GM21576 (cell line): ENCODE measurements around the gene ROBO1.

Experiments used
- ATAC-seq: cut with Tn5 transposase; IDR thresholded peaks from one replicate; pipeline ENCODE4 v1.9.1; 2021; ENCODE audit warnings: mild to moderate bottlenecking, moderate library complexity; ENCODE audit not compliant: unreplicated experiment

ROBO1 gene

DNA sequence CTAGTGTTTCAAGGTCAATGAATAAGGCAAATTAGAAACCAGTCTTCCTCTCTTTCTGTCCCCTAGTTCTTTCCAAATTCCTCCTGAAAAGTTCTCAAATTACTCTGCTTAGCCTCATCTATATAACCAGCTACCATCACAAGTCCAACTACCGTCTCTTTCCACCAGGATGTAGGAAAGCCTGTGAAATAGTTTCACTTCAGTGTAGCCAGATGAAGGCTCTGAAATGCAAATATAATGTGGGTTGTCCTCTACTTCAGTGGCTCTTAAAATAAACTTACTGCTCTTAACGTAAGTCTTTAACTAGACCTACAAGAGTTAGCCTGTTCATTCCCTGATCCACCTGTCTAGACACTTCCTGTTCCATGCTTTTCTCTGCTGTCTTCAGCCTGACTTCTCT lies 827.7 kb downstream of the ROBO1 start:
- no peak for ATAC-seq

DNA sequence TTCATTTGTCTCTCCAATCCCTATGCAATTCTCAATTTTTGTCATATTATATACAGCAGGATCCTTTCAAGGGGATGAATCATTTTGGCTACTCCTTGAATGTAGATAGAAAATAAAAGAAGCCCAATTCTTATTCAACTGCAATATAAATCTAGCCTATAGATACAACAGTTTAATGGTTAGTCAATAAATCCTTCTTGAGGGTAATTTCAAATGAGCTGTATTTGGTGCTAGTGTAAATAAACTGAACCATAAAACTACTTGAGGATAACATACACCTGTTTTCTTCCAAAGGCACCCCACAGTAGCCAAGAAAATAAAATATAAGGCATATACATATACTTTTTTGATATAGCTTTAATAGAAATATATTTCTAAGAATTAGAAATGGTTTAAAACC lies 830.3 kb downstream of the ROBO1 start:
- ATAC-seq, result no peak

DNA sequence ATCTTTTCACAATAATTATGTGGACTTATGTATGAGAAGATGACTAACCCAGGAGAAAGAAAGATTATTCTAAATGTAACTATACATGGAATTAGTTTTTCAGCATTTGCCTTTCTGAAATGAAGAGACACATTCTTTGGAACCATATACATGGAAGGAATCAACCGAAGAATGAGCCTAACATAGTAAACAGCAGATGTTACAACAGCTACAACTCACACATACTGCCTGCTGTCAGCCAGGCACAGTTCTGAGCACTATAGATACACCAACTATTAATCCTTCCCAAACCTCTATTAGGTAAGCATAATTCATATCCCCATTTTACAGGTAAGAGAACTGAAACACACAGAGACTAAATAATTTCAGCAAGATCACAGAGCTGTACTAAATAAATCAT lies 840.0 kb downstream of the ROBO1 start:
- no peak for ATAC-seq

- no peak for ATAC-seq
Measured at GRCh38 chr3:78926523-78926922, 841.3 kb downstream of the ROBO1 start.

- no peak for ATAC-seq
Measured at GRCh38 chr3:78924711-78925110, 843.1 kb downstream of the ROBO1 start.

- ATAC-seq, result peak; percentile 82
Measured at GRCh38 chr3:78919021-78919755, 848.6 kb downstream of the ROBO1 start.

GRCh38 chr3:78918361-78919020 lies 849.3 kb downstream of the ROBO1 start:
- ATAC-seq, result peak; percentile 35

GRCh38 chr3:78917536-78917935 lies 850.3 kb downstream of the ROBO1 start:
- no peak for ATAC-seq

GRCh38 chr3:78913711-78914110 lies 854.1 kb downstream of the ROBO1 start:
- ATAC-seq, result no peak

DNA sequence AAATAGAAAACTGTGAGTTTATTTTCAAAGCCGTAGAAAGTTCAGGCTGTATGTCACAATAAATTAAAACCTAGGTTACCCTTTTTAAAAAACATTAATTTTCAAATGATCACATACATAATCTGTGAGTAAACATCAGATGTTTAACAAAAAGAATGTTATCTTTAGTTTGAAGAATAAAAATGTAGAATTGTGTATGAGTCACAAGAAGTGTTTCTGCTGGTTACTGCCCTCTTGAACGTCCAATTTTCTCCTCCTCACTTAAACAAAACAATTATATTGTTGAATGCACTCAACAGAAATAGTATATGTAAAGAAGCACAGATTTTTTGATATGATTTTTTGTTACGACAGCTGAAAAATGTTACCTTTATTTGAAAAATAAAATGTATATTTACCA lies 855.1 kb downstream of the ROBO1 start:
- no peak for ATAC-seq

- no peak for ATAC-seq
Measured at GRCh38 chr3:78912259-78912658, 855.5 kb downstream of the ROBO1 start.

GRCh38 chr3:78911394-78911793 lies 856.4 kb downstream of the ROBO1 start:
- ATAC-seq, result no peak

- no peak for ATAC-seq
Measured at GRCh38 chr3:78908236-78908635, 859.6 kb downstream of the ROBO1 start.

DNA sequence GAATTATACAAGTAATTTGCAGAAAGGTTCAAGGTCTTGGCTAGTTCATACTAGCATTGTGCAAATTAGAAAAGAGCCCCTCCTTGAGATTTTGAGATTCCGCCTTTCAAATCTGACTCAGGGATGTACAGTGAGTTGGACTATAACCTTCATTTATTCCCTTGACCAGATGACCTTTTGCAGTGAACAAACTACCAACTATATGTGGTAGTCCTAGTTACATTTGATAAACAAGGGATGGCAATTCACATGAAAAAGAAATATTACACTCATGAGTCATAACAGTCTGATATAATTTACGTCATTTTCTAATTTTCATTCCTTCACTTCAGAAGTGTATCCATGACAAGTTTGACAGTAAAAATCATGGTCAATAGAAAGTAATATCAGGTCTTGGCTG lies 860.4 kb downstream of the ROBO1 start:
- ATAC-seq, result no peak

GRCh38 chr3:78906930-78907329 lies 860.9 kb downstream of the ROBO1 start:
- ATAC-seq, result no peak

- no peak for ATAC-seq
Measured at GRCh38 chr3:78906245-78906644, 861.6 kb downstream of the ROBO1 start.

DNA sequence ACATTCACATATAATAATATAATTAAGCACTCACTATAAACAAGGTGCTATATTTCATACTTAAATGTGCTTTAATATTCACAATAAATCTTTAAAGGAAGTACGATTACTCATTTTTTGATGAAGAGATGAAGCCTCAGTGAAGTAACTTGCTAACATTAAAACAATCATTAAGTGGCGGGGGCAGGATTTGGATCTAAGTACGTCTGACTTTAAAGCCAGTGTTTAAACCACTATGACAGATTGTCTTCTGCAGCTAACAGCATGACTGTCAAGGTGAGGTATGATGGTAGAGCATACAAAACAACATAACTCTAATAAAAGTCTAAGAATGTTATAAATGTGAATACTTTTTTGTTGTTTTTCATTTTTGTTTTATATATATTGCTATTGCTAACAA lies 862.1 kb downstream of the ROBO1 start:
- ATAC-seq, result no peak

DNA sequence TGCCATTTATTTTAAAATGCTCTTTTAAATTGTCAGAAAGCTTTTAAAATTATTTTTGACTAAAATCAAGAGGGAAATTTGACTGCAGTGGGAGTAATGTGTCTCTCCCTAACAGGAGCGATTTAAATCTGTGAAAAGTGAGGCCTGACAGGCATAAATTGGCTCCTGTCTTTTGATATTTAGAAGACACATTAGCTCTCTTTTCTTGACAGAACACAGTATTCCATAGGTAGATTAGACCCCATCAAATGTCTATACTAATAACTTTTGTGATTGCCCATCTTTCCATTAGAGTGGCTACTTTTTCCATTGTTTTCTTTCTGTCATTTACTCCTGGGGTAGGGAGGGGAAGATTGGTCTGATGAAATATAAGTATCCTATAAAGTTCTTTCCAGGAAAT lies 866.3 kb downstream of the ROBO1 start:
- no peak for ATAC-seq

DNA sequence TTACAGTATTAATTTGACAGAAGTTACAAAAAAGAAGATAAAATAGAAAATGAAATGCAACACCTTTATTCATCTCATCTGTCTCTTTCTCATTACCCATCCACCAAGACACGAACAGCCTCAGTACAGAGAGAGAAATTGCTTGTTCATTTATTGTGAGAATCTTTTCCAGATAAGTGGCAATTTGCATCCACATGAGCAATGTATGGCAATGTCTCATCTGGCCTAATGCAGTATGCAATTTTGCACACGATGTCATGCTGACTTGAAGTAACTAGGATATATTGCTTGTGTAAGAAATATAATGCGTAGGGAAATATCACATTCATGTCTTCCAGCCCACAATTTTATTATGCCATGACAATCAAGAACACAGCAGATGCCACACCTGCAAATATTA lies 866.9 kb downstream of the ROBO1 start:
- ATAC-seq, result no peak

DNA sequence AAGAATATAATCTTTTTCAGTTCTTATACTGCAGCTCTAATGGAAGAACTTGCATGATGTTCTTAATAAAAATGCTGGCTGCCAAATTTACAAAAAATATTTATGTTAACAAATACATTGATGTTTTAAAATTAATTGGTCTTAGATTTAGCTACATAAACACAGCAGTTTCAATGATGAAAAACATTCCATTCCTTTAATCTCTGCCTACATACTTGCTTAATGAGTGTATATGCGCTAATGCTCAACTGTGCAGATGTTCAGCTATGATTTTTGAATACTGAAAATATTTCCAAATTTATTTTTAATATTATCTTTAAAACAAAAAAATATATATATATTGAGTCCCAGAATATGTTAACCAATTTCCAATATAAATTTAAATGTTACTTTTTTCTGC lies 867.4 kb downstream of the ROBO1 start:
- ATAC-seq, result no peak

- no peak for ATAC-seq
Measured at GRCh38 chr3:78895528-78895927, 872.3 kb downstream of the ROBO1 start.

DNA sequence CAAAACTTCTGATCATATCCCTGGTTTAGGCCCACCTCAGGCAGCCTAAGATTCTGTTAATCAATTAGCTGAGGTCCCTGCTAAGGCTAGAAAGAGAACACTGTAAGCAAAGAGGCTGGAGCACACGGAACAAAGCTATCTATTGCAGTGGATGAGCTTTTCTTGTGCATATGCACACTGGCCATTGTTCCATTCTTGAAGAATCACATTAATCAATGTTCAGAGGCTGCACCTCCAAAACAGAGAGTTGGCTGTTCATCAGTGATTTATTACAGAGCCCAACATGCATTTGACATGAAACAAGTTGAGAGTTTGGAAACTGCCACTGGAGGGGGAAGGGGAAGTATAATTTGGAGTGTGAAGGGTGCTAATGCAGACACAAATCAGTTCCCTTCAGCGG lies 873.0 kb downstream of the ROBO1 start:
- ATAC-seq, result no peak

DNA sequence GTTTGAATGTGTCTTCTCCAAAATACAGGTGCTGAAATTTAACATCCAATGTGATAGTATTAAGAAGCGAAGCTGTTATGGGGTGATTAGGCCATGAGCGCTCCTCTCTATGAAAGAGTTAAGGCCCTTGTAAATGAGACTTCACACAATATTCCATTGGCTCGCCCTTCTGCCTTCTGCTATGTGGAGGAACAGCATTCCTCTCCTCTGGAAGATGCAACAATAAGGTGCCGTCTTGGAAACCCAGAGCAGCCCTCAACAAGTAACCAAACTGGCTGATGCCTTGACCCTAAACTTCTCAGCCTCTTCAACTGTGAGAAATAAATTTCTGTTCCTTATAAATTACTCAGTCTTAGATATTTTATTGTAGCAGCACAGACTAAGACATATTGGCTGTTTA lies 874.6 kb downstream of the ROBO1 start:
- ATAC-seq, result no peak
